GM10266 (cell line): ENCODE results near the gene MKI67.
A peak's percentile ranks its signal among the peaks of the same experiment; 100 is the strongest.
"Not testable (repeated sequence)": the region's sequence is repeated elsewhere in the genome, so short reads cannot be mapped to it uniquely, and the experiment has no call there.

Source experiments
- DNase-seq: peaks from one replicate; pipeline ENCODE4 v3.0.0; 2012; ENCODE audit errors: extremely low spot score
- TF ChIP-seq, protein P1 (sequence below): IDR thresholded peaks from 2 replicates; pipeline ENCODE4 v1.5.1; 2012; ENCODE audit warnings: mild to moderate bottlenecking, low read depth; ENCODE audit not compliant: control insufficient read depth, insufficient read depth; ENCODE audit errors: missing control alignments

The MKI67 gene

DNA sequence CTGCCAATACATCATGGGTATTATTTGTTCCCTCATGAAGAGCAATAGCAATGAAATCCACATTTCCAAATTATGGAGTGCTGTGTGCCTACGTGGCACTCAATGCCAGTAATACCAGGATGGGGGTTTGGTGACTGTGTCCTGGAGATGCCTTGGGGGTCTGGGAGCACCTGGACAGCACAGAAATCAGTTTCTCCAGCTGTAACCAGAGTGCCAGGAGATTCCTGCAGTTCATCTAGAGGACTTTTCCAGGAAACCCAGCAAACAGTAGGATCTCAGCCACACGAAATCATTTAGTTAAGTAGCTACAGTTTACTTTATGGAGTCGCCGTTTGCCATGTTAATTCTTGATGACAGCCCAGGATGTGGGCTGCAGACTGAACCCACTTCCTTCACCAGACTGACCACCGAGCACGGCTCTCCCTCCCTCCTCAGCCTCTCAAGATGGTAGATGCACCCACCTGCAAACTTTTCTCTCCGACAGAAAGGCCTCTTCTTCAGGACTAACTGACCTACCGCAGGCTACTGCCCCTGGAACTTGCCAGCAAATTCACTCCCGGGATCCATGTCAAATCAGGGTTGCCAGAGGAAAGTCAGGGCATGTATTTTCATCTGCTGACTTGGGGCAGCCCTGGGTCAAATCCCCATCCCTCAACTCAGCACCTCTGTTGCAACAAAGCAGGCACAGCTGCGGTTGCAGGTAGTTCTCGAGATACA lies 30.3 kb downstream of the MKI67 start:
- TF ChIP-seq, protein P1, sequence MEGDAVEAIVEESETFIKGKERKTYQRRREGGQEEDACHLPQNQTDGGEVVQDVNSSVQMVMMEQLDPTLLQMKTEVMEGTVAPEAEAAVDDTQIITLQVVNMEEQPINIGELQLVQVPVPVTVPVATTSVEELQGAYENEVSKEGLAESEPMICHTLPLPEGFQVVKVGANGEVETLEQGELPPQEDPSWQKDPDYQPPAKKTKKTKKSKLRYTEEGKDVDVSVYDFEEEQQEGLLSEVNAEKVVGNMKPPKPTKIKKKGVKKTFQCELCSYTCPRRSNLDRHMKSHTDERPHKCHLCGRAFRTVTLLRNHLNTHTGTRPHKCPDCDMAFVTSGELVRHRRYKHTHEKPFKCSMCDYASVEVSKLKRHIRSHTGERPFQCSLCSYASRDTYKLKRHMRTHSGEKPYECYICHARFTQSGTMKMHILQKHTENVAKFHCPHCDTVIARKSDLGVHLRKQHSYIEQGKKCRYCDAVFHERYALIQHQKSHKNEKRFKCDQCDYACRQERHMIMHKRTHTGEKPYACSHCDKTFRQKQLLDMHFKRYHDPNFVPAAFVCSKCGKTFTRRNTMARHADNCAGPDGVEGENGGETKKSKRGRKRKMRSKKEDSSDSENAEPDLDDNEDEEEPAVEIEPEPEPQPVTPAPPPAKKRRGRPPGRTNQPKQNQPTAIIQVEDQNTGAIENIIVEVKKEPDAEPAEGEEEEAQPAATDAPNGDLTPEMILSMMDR = no peak
- no peak for DNase-seq

DNA sequence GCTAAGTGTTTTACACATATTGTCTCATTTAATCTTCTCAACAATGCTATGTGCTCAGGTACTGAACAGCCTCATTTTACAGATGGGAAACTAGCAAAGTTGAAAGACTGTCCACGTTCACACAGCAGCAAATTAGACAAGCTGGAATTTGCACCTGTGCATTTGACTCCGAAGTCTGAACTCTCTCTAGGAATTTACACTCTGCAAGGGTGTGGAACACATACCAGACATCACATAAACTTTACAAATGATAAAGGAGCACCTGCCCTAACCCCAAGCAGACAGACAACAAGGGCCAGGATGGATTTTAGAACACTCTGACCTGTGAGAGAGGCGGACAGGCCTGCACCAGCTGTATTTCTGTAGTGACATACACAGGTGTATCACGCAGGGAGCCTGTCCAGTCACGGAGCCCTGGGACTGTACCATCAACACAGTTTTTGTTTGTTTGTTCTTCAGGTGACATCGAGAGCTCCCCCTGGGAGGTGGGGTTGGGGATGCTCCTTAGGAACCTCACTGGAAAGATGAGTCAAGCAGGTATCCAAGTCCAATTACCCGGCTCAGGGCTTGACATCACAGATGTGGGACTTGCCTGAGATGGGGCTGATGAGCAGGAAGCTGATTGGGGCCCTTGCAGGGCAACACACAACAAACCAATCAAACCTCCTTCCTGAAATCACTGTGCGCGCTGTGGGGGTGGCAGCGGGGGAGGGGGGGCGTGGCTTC lies 31.0 kb downstream of the MKI67 start:
- TF ChIP-seq, protein P1 = no peak
- DNase-seq = peak; percentile 27

DNA sequence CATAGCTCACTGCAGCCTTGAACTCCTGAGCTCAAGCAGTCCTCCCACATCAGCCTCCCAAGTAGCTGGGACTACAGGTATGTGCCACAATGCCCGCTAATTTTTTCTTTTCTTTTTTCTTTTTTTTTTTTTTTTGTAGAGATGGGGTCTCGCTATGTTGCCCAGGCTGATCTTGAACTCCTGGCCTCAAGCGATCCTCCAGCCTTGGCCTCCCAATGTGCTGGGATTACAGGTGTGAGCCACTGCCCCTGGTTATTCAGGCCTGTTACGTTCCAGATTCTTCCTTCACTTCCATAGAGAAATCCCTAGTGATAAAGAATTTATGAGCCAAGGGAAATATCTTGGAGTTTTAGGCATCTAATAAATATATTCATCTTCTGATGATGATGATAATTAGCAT lies 31.6 kb downstream of the MKI67 start:
- not testable (repeated sequence) for DNase-seq

DNA sequence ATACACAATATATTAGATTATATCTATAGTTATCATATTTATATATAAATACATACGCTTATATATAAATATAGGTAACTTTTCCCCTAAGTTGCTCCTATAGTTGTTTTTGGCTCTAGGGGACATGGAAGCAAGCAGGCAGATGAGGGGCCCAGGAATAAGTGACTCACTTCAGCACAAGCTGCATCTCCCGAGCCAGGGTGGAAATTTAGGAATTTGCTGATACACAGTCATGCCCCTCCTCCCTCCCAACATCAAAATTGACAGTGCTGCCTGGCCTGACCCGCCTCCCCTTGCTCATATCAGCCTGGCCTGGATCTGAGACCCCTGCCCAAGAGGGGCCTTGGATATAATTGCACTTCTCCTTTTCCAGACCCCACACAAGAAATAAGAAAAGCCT lies 33.8 kb downstream of the MKI67 start:
- no peak for DNase-seq
- TF ChIP-seq, protein P1 = no peak

DNA sequence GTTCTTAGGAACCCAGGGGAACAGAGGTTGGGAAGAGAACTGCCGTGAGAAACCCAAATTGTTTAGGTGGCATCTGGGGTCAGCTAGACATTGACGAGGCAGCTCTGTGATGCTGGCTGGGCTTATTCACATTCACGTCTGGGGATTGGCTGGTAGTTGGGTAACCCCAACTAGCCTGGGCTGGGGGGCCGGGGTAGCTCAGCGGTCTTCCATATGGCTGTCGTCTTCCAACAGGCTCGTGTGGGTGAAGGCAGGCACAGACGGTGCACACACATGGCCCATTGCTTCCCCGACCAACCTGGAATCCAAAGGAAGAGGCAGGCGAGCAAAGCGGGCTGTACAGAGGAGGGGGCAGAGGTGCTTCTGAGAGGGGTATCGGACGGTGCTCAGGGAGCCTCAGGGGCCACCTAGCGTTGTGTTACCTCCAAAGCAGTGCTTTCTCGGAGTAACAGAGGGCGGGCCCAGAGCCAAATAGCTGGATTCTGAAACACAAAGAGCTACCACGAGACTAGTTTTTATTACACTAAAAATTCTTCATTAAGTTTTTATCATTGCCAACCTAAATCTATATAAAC lies 34.5 kb downstream of the MKI67 start:
- TF ChIP-seq, protein P1 = no peak
- DNase-seq = no peak

DNA sequence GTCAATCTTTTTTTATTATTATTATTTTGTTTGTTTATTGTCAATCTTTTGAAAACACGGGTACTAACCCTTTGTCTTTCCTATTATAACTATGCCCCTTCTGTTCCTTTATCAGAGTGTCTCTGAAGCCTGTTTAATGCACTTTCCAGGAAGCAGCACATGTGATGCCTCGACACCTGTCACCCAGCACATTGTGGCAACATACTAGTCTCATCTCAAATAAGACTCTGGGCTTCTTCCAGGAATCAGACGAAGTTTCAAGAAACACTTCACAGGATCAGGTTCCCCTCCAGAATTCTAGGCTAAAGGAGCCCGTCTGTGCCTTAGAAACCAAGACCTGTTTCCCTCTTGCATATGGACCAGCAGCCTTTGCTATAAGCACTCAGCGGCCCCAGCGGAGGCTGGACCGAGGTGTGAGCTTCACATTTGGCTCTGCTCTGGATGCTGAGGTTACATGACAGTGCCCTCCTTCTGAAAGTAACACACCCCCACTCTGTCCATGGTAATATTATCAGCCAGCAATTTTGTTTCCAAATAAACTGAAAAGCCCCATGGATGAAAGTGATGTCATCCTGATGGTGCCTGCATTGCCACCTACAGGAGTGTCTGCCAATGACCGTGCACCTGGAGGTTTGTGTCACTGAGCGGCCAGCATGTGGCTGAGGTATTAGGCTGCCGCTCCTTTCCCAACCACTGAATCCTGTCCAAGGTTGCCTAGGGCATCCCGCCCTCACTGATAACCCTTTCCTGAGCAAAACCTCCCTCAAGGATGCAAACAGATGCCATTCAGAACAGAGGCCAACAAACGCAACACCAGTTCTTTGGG lies 38.1 kb downstream of the MKI67 start:
- TF ChIP-seq, protein P1 = no peak
- no peak for DNase-seq

DNA sequence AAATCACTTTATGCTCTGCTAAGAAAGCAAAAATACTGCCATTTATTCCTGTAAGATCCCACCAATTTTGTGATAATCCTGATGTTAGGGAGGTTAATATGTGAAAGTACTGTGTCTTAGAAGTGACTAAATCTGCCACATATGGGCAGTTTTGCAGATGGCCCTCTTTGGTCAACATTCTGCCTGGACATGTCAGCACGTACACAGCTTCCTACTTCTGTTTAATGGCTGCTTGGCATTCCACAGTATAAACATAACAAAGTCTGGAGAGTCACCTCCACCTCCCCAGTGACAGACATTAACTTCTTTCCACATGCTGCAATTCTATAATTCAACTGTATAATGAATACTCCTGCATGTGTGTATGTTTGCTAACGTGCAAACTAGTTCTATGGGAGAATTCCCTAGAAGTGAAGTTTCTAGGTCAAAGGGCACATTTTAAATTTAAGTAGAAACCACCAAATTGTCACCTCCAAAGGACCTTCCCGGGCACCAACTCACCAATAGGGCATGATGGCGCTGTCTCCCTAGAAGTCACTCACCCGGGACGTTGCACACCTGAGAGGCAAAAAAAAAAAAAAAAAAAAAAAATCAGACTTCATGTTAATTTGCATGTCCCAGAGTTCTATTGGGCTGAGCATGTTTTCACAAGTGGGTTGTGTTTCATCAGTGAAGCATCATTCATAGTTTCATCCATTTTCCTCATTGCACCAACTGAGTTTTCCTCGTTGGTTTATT lies 38.9 kb downstream of the MKI67 start:
- DNase-seq = no peak
- TF ChIP-seq, protein P1 = no peak
